Fibroblast of upper back skin (primary cell): ENCODE data around the gene CRYBG2.

Experiments
- DNase-seq: peaks from one replicate; pipeline ENCODE4 v3.0.0-alpha.2; 2013

CRYBG2 gene

DNA sequence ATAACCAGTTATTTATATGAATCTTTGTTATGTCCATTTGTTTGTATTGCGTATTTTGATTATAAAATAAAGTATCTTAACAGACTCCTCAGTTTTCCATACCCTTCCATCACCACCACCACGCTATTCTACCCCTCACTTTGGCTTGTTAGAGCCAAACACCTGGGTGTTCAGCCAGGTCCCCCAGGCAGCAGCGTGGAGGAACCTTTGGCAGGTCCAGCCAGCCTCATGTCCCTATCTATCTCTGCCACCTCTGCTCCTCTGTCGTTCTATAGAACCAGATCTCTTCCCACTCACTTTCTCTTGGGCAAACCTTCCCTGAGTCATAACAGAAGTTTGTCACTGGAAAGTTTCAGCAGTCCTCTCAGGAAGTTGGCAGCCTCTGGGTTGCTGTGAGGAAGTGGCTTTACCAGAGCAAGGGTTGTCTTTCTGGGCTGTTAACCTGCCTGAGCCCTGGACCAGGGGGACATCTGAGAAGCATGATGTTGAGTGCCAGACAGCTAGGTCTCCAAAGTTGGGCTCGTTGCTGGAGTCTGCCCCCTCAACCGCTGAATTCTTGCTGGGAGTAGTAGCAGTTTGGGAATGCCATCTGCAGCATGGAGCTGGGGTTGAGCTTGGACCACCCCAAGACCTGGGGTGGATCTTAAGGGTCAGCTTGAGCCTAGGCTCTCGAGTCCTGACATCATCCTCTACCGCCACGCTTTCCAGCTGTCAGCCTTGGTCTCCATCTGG lies 75.0 kb downstream of the CRYBG2 start:
- peak; percentile 23 for DNase-seq

DNA sequence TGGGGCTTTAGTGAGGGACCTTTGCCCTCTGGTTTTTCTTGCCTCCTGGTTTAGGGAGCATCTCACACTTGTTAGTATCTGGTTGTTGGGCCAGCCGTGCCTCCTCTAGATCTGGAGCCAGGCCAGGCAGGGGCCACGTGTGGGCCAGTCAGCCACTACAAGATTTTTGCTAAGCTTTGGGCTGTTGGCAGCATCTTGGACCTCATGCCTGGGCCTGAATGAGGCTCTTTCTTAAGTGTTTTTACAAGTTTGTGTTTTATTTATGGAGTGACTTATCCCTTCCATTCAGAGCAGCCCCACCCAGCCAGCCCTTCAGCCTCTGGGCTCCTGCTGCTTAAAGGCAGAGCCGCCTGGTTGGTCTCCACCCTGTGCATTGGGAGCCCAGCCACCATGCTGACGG lies 75.6 kb downstream of the CRYBG2 start:
- peak; percentile 7 for DNase-seq

DNA sequence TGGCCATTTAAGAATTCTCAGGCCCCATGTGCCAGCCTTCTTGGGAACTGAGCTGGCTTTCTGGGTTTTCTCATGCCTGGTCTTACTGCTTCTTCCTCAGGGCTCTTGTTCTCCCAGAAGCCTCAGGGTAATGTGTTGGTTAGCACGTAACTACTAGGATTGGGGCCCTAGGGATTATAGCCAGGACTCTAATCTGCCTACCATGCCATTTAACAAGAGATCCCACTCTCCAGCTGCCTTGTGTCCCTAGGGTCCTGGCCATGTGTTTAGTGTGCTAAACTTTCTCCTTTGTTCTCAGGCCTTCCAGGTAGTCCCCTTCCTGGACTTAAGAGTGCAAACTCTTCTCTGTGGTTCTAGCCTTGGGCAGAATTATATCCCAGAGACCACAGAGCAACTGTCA lies 76.2 kb downstream of the CRYBG2 start:
- DNase-seq = no peak

DNA sequence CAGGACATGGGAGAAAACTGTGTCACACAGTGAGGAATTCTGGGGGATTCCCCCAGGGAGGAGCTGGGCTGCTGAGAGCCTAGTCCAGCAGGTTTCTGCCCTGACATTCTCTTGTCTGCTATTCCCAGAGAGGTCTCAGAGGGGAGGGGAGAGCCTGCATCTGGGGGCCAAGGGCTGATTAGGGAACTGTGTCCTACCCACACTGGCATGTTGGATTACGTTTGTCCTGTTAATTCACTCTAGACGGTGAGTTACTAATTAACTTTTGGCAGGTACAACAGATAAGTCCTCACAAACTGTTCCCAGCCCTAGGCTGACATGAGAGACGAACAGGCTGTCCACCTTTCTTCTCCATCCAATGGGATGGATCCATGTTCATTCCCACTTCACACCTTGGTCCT lies 76.7 kb downstream of the CRYBG2 start:
- DNase-seq = no peak

DNA sequence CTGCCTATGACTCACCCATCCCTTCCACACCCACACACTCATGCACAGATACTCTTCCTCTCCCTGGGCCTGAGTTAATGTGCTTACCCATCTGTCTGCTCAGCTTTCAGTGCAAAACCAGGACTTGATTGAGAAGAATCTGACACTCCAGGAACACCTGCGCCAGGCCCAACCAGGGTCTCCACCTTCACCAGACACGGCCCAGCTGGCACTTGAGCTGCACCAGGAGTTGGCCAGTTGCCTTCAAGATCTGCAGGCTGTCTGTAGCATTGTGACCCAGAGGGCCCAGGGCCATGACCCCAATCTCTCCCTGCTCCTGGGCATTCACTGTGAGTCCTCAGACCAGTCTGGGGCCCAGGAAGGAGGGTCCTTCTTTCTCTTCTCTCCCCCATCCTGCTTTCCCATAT lies 77.5 kb downstream of the CRYBG2 start:
- no peak for DNase-seq

DNA sequence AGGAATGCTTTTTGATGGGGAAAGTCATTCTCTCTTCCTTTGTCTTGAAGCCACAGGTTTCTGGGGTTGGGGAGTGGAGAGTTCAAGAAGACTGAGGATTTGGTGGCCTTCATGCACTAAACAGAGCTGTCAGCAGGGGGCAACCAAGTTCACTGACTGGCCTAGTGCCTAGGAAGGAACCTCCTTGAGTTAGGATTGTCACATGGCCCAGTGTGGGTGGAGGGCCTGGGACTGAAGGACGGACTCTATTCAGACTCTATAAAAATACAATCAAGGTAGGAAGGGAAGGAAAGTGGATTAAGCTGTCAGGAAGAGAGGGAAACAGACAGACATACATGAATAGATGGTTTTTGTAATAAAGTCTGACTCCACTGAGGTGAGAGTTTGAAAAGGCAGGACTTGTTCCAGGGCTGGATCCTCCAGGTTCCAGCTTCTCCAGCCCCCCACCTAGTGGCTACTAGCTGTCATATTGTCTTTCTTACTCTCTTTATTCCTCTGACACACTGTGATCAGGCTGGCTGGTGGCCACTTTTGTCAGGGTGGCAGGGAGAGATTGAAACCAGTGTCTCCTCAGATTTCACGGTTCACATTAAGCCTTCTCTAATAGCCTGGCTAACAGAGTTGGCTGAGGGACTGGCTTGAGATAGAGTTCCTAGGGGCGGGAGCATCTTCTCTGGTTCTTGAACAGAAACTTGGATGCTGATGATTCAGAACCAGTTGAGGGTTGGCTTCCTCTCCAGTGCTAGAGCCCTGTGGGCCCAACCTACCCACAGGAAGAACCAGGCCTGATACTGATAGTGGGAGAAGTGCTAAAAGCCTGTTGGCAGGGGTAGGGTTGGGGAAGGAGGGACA lies 78.1 kb downstream of the CRYBG2 start:
- peak; percentile 94 for DNase-seq

DNA sequence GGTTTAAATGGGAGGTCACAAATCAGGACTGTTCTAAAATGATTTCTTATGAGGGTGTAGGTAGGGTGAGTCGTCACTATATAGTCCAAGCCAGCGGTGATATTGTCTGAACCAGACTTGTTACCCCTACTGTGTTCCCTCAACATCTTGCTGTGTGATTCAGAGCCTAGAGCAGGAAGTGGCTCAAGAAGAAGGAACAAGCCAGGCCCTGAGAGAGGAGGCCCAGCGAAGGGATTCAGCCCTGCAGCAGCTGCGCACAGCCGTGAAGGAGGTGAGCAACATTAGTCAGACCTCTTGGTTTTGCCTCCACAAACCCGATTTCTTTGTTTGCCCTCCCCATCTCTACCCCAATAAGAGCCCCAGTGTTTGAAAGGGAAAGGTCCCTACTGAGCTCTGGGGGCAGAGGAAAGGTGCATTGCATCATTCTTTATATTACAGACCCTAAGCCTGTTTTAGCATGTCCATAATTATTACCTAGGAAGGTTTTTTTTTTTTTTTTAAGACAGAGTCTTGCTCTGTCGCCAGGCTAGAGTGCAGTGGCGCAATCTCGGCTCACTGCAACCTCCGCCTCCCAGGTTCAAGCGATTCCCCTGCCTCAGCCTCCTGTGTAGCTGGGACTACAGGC lies 79.0 kb downstream of the CRYBG2 start:
- DNase-seq = peak; percentile 41
